GM21423 (cell line): ENCODE measurements around the gene PSMB10.
"Not testable (repeated sequence)": the region's sequence is repeated elsewhere in the genome, so short reads cannot be mapped to it uniquely, and the experiment has no call there.

Experiments
- ATAC-seq: cut with Tn5 transposase; IDR thresholded peaks from one replicate; pipeline ENCODE4 v1.9.1; 2021; ENCODE audit warnings: mild to moderate bottlenecking, moderate library complexity; ENCODE audit not compliant: unreplicated experiment

PSMB10 gene

GRCh38 chr16:67928147-67928546 is 8.5 kb downstream of the PSMB10 start:
- ATAC-seq = no peak

DNA sequence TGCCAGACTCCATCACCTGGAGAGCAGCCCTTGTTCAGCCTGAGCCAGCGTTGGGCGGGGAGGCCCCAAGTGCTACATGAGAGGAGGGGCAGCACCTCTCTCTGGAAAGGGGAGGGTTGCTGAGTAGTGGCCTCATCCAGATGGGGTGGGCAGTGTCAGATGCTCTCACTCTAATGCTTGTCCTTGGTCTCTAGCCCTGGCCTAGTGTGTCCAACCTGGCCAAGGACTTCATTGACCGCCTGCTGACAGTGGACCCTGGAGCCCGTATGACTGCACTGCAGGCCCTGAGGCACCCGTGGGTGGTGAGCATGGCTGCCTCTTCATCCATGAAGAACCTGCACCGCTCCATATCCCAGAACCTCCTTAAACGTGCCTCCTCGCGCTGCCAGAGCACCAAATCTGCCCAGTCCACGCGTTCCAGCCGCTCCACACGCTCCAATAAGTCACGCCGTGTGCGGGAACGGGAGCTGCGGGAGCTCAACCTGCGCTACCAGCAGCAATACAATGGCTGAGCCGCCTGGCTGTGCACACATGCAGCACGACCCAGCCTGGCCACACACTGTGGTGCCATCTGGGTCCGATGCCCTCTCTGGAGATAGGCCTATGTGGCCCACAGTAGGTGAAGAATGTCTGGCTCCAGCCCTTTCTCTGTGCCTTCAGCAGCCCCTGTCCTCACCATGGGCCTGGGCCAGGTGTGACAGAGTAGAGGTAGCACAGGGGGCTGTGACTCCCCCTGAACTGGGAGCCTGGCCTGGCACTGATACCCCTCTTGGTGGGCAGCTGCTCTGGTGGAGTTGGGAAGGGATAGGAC is 9.3 kb downstream of the PSMB10 start:
- ATAC-seq = no peak

- ATAC-seq = no peak
These were observed 10.4 kb downstream of the PSMB10 start for GRCh38 chr16:67926181-67926750.

DNA sequence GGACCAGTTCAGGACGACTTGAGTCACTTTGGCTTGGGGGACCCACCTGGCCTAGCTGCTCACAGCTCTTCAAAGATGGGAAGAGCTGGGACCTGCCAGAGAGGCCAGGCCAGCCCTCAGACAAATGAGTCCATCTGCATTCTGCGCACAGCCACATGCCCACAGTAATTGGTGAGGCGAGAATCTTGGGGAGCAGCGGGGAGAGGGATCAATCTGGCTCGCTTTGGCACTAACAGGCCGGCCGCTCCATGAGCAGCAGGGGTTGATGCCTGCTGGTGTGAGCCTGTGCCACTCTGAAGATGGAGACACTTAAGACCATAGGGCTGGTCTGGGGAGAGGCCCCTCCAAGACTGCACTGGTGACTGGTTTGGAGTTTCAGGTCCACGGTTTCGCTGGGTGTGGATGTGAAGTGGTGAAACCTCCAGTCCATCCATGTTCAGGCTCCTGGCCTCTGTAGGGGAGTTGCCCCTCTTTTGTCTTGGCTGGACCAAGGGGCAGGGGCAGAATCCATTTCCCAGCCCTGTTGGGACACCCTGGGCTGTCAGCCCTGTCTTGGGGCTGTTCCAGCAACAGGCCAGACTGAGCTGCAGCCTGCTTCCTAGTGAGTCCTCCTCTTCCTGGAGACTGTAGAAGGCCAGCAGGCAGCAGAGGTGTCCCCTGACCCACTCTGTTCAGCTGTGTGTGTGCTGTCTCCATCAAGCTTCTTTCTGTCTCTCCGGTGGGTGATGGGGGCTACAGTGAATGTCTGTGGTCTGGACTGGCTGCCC is 12.3 kb downstream of the PSMB10 start:
- ATAC-seq = no peak

GRCh38 chr16:67923414-67924116 is 13.1 kb downstream of the PSMB10 start:
- ATAC-seq = no peak

DNA sequence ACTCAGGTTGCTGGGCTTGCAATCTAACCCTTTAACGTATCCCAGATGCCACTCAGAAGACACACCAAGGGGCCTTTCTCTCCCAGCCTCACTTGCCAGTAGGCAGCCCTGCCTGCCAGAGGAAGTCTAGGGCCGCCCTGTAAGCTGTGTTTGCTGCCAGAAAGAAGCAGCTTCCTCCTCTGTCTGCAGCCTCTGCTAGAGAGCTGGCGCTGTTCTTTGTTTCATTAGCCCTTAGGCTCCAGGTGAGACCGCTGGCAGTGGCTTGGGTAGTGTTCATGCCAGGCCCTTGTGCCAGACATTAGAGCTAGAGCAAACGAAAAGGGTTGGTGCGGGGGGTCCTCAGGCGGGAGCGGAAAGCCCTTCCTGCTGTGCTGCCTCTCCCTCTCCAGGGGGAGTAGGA is 13.9 kb downstream of the PSMB10 start:
- ATAC-seq = no peak

GRCh38 chr16:67922221-67922620 is 14.4 kb downstream of the PSMB10 start:
- ATAC-seq = no peak

- ATAC-seq = no peak
These were observed 16.9 kb downstream of the PSMB10 start for GRCh38 chr16:67919622-67920221.

DNA sequence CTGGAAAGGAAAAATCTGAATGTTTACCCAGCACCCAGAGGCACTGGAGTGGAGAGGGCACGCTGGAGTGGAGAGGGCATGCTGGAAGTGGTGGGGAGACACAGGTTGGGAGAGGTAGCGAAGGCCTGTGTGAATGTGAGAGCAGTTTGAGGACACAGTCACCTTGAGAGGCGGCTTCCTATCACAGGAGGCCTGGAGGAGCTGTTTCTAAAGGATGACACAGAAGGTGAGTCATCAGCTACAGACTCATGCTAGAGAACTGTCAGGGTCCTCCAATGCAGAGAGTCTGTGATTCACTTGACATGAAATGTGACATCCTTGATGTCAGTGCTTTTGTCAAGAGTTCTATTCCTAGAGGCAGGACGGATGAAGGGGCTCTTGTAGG is 18.8 kb downstream of the PSMB10 start:
- ATAC-seq = no peak

DNA sequence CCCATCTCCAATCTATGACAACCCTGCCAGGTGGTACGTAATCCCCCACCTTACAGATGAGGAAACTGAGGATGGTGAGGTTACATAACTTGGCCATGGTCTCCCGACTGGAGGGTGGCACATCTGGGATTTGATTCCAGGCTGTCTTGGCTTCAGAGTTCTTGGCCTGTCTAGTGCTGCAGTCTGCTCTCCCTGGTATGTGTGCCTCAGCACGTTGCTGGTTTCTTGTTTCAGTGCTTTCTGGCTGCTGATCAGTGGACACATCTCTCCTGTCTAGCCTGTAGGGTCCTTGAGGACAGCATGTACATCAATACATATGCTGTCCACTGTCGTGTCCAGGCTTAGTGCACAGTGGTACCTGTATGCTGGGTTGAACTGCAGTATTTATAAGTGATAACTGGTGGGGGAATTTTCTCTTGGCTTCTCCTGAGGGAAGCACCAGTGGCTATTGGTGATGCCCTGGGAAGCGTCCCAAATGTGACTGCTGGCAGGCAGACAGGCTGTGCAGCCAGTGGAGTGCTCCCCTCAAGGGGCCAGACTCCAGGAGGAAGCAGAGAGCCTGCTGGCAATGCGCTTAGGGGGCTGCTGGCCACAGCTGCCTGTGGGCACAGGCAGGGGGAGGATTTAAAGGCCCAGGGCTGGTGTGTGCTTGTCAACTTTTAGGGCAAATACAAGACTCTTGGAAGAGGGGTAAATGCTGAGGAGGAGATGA is 19.4 kb downstream of the PSMB10 start:
- no peak for ATAC-seq

- no peak for ATAC-seq
These were observed 20.6 kb downstream of the PSMB10 start for GRCh38 chr16:67915831-67916723.

DNA sequence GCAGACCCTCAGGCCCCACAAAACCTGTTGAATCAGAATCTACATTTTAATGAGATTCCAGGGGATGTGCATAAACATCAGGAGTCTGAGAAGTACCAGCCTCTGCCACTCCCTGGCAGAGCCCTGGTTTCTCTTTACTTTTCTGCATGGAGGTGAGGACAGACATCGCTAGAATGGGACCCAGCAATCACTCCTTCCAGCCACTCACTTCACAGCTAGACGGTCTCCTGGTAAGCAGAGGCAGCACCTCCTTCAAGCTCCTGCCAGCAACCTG is 21.2 kb downstream of the PSMB10 start:
- not testable (repeated sequence) for ATAC-seq

GRCh38 chr16:67914758-67915495 is 21.7 kb downstream of the PSMB10 start:
- ATAC-seq = no peak

DNA sequence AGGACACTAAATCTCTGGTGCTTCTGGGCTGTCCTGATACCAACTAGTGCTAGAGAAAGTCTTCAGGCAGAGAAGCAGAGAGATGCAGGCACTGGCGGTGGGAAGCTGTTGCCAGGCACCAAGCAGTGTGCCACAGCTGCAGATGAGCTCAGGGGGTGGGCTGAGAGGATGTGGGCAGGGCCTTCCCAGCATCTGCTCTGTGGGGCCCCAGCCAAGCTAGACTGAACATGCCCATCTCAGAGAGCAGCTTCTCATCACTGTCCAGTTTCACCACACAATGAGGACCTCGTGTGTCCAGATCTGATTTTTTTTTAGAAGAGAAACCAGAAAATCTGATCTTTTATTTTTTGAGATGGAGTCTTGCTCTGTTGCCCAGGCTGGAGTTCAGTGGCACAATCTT is 26.5 kb downstream of the PSMB10 start:
- ATAC-seq = no peak

- no peak for ATAC-seq
These were observed 27.5 kb downstream of the PSMB10 start for GRCh38 chr16:67909056-67909742.

- no peak for ATAC-seq
These were observed 29.1 kb downstream of the PSMB10 start for GRCh38 chr16:67907397-67908180.

- no peak for ATAC-seq
These were observed 33.8 kb downstream of the PSMB10 start for GRCh38 chr16:67902831-67903230.
